Transverse colon (tissue), 4 donors: ENCODE measurements around the gene APBA1. TPM values are rescaled to one million over a fixed set of nuclear protein-coding genes. Genes with fewer than 3 reads are reported as not detected.

Experiments used
- DNase-seq: peaks from one replicate; pipeline ENCODE4 v3.0.0-alpha.2; 2019
- H3K27ac ChIP-seq, 4 donors: fragments of 200-600 bp; sonication (generic); 2 replicates each; pipeline ENCODE4 v1.5.1; 2016 to 2018; ENCODE audit warnings: inconsistent platforms in 4 of 4
- H3K27me3 ChIP-seq: fragments of 200-600 bp; sonication (generic); 2 replicates; pipeline ENCODE4 v1.5.1; 2017; ENCODE audit warnings: inconsistent platforms
- H3K36me3 ChIP-seq, 4 donors: fragments of 200-600 bp; sonication (generic); 2 replicates each; pipeline ENCODE4 v1.5.1; 2017 to 2019; ENCODE audit warnings: inconsistent platforms in 4 of 4
- H3K4me1 ChIP-seq, 4 donors: fragments of 200-600 bp; sonication (generic); 2 replicates each; pipeline ENCODE4 v1.5.1; 2017 to 2020; ENCODE audit warnings: inconsistent platforms in 4 of 4
- H3K4me3 ChIP-seq, 4 donors: fragments of 200-600 bp; sonication (generic); 1 replicate in 1 of 4; 2 replicates in 3 of 4; pipeline versions ENCODE4 v1.5.1 to v1.6.1; 2017 to 2019; ENCODE audit warnings: inconsistent platforms in 4 of 4
- H3K9me3 ChIP-seq, 2 donors: fragments of 200-600 bp; sonication (generic); 2 replicates each; pipeline ENCODE4 v1.5.1; 2017 to 2019; ENCODE audit warnings: inconsistent platforms in 2 of 2
- EP300 ChIP-seq: sonication (generic); formaldehyde crosslinking; IDR thresholded peaks from one replicate; pipeline ENCODE4 v1.6.1; 2017; ENCODE audit warnings: antibody characterized with exemption, low read depth
- POLR2A ChIP-seq: fragments of 450-650 bp; IDR thresholded peaks from one replicate; pipeline ENCODE4 v1.6.1; 2016; ENCODE audit warnings: antibody characterized with exemption, mild to moderate bottlenecking, moderate library complexity
- POLR2AphosphoS5 ChIP-seq, 3 donors: sonication (generic); formaldehyde crosslinking; IDR thresholded peaks; one replicate each; pipeline ENCODE4 v1.6.1; 2016; ENCODE audit warnings: antibody characterized with exemption in 3 of 3
- WGBS, 2 donors: methylation state at CpG; one replicate each; pipeline ENCODE4 v1.1.5; 2018; ENCODE audit warnings: low coverage in 1 of 2; 5-methylcytosine and 5-hydroxymethylcytosine counted together
- in situ Hi-C, 4 donors: fragments of 200-750 bp; cut with MboI; loops; one replicate each; pipeline versions ENCODE4 v1.15.0 to v1.15.1; 2017; ENCODE audit warnings: low sequenced_read_pairs in 3 of 4, low pct_ligation_motif_present in 1 of 4, low pct_unique_long_range_greater_than_20kb in 1 of 4
- intact Hi-C: fragments of 100-400 bp; cut with DNase I; formaldehyde crosslinking; loops from one replicate; pipeline ENCODE4 v1.15.1; 2023; ENCODE audit warnings: low total_unique reads
- total RNA-seq, 4 donors: library from RNA; depleted of rRNA; stranded (reverse); fragments of >200 nt; gene quantifications; one replicate each; pipeline ENCODE4 v1.1.0, GENCODE V29; 2016
- TF ChIP-seq, protein P1 (sequence below), 5 experiments: fragments of 200-600 bp in 3 of 5; fragments of 450-650 bp in 2 of 5; sonication (generic) in 3 of 5; IDR thresholded peaks; 1 replicate in 2 of 5; 2 replicates in 3 of 5; pipeline ENCODE4 v1.5.1; 2016 to 2017; ENCODE audit warnings: antibody characterized with exemption in 5 of 5, inconsistent platforms in 3 of 5, mild to moderate bottlenecking in 2 of 5, moderate library complexity in 1 of 5

APBA1 gene
- total RNA-seq, 4 donors from 2014 or later, result 7.6 to 11.6 (median 10.2) TPM

- no peak for TF ChIP-seq POLR2AphosphoS5 (IDR thresholded peaks at IDR 0.05)
- TF ChIP-seq EP300, result no peak
- TF ChIP-seq, protein P1, sequence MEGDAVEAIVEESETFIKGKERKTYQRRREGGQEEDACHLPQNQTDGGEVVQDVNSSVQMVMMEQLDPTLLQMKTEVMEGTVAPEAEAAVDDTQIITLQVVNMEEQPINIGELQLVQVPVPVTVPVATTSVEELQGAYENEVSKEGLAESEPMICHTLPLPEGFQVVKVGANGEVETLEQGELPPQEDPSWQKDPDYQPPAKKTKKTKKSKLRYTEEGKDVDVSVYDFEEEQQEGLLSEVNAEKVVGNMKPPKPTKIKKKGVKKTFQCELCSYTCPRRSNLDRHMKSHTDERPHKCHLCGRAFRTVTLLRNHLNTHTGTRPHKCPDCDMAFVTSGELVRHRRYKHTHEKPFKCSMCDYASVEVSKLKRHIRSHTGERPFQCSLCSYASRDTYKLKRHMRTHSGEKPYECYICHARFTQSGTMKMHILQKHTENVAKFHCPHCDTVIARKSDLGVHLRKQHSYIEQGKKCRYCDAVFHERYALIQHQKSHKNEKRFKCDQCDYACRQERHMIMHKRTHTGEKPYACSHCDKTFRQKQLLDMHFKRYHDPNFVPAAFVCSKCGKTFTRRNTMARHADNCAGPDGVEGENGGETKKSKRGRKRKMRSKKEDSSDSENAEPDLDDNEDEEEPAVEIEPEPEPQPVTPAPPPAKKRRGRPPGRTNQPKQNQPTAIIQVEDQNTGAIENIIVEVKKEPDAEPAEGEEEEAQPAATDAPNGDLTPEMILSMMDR (IDR thresholded peaks at IDR 0.05), result no peak
- TF ChIP-seq POLR2A, result no peak
- intact Hi-C loops (no loop called here), in situ Hi-C loops (no loop called here)
- Histone ChIP-seq H3K9me3 (no peaks in the 10 kb centered on the region), H3K36me3 (no peaks in the 10 kb centered on the region), H3K4me3 (no peak overlapping the region), H3K27ac (no peak overlapping the region), H3K27me3 (no peaks in the 10 kb centered on the region), H3K4me1 (no peaks in the 10 kb centered on the region)
- no peak for DNase-seq
- 90 to 91% methylated on average over 5 of the region's 5 CpGs for WGBS, 2 donors
These were observed 78.4 kb downstream of the APBA1 start for GRCh38 chr9:69593756-69594155.

DNA sequence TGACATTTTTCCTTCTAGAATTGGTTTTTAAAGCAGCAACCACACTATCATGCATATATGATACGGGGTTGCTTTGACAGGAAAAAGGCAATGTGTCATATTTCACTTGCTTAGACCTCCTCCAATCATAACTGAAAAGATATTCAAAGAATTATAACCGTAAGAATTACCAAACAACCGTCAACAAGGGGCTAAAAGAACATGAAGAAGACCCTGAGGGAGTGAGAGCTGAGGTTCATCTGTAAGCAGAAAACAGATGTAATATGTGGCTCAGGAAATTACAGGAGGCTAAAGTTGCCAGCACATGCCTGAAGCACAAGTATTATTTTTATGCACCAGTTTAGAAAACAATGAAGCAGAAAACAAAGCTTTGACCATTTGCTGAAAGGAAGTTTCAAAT lies 78.9 kb downstream of the APBA1 start:
- 59 to 71% methylated on average over 3 of the region's 3 CpGs for WGBS, 2 donors
- in situ Hi-C loops, result no loop called here
- Histone ChIP-seq H3K4me3 (no peak overlapping the region), H3K27me3 (no peaks in the 10 kb centered on the region), H3K27ac (no peak overlapping the region), H3K36me3 (no peaks in the 10 kb centered on the region), H3K9me3 (no peaks in the 10 kb centered on the region), H3K4me1 (no peaks in the 10 kb centered on the region)
- DNase-seq, result no peak
- intact Hi-C loops, result no loop called here
- TF ChIP-seq, protein P1 (IDR thresholded peaks at IDR 0.05), result no peak
- TF ChIP-seq EP300 (no peak), POLR2A (no peak), POLR2AphosphoS5 (IDR thresholded peaks at IDR 0.05) (no peak)

GRCh38 chr9:69590266-69590665 lies 81.9 kb downstream of the APBA1 start:
- Histone ChIP-seq H3K4me3 (no peak overlapping the region), H3K27me3 (no peaks in the 10 kb centered on the region), H3K27ac (no peak overlapping the region), H3K36me3 (no peaks in the 10 kb centered on the region), H3K9me3 (no peaks in the 10 kb centered on the region), H3K4me1 (no peaks in the 10 kb centered on the region)
- WGBS, 2 donors, result 76 to 96% methylated on average over 4 to 5 of the region's 5 CpGs
- TF ChIP-seq EP300, result no peak
- TF ChIP-seq POLR2AphosphoS5 (IDR thresholded peaks at IDR 0.05), result no peak
- TF ChIP-seq POLR2A, result no peak
- TF ChIP-seq, protein P1 (IDR thresholded peaks at IDR 0.05), result no peak
- DNase-seq, result no peak
- intact Hi-C loops, result no loop called here
- in situ Hi-C loops, result no loop called here

- no peaks in the 10 kb centered on the region for H3K36me3 ChIP-seq
- no peak for DNase-seq
- H3K4me3 ChIP-seq, result no peak overlapping the region
- in situ Hi-C loops (no loop called here), intact Hi-C loops (no loop called here)
- H3K4me1 ChIP-seq, result no peaks in the 10 kb centered on the region
- TF ChIP-seq, protein P1 (IDR thresholded peaks at IDR 0.05), result no peak
- TF ChIP-seq POLR2AphosphoS5 (IDR thresholded peaks at IDR 0.05), result no peak
- TF ChIP-seq EP300, result no peak
- TF ChIP-seq POLR2A, result no peak
- H3K9me3 ChIP-seq, result no peaks in the 10 kb centered on the region
- H3K27ac ChIP-seq, result no peak overlapping the region
- WGBS, 2 donors, result 80 to 91% methylated on average over 1 to 3 of the region's 3 CpGs
- no peaks in the 10 kb centered on the region for H3K27me3 ChIP-seq
These were observed 83.0 kb downstream of the APBA1 start for GRCh38 chr9:69589156-69589555.
